ENCODE data around the gene ZNF735.
"Not testable (repeated sequence)": the region's sequence is repeated elsewhere in the genome, so short reads cannot be mapped to it uniquely, and the experiment has no call there.

ZNF735 gene

DNA sequence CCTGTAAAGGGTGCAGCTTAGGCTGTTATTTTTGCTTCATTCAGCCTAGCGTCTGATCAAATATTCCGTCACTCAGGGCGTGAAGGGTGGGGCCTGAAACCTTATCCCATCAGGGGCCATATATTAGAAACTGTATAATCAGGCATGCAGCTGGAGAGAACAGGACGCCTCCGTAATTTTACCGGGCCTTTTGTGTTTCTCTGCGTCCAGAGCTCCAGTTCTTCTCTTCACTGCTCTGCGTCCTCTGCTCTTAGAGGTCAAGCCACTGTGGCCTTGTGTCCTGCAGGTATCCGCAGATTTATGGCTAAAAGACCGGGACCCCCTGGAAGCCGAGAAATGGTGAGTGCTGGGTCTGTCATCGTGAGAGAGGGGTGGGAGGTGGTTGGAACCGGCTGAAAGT, at the start of gene ZNF735:
TSS of gene ZNF735 (plus strand) at position 301 of the 400 bp plus-strand sequence. CDS start at position 301, 0 bp downstream.
- no peak for DNase-seq

DNA sequence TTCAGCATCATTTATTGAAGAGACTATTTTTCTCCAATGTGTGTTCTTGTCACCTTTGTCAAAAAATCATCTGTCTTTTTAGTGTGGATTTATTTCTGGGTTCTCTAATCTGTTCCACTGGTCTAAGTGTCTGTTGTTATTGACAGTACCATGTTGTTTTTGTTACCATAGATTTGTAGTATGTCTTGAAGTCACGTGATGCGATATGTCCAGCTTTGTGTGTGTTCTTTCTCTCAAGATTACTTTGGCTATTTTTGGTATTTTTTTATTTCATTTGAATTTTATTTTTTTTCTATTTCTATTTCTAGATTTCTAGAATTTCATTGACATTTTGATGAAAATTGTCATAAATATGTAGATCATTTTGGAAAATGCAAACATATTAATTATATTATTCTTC, 36.0 kb upstream of the ZNF735 start:
- not testable (repeated sequence) for DNase-seq

DNA sequence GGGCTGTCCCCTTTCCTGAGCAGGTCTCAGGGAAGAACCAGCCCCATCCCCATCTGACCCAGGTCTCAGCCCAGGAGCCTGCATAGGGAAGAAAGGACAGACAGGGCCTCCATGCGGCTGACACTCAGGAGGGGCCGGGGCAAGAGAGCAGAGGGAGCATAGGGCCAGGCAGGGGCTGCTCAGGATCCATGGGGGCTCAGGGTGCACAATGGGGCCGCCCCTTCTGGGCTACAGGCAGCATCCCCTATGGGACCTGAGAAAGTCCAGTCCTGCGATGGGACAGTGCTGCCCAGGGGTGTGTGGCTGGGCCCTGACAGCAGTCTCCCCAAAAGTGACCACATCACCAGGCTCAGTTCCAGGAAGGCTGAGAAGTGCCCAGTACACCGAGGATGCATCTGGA, 32.7 kb upstream of the ZNF735 start:
- no peak for DNase-seq

DNA sequence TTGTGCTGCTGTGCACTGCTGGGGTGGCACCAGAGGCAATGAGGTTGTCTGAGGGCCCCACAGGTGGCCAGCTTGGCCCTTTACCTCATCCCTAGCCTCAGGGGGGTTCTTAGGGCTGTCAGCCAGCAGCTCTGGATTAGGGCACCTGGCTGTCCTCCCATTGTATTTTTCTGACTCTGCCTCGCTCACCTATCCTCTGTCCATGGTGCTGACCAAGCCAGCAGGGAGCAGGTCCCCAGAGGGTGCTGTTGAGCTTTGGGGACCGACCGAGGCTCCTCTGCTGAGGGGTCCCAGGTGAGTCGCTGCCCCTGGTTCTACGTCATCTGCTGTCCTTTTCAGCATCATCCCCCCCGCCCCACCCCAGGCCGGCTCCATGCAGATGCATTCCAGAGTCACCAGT, 32.1 kb upstream of the ZNF735 start:
- DNase-seq, result no peak

DNA sequence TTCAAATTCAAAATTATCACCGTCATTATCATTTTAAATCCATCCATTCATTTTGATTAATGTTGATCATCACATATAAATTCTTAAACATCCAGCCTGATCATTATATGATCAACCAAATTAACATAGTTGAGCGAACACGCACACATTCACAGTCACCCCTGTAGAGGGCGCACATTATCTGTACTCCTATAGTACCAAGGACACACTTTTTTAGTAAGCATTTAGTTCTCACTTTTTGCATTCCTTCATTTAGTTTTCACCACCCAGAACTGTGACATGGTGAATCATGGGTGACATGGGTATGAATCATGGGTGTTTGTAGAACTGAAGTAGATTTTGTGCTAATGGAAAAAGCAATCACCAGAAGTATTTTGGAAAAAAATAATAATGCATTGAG, 26.0 kb upstream of the ZNF735 start:
- peak; percentile 2 to 5 for DNase-seq

DNA sequence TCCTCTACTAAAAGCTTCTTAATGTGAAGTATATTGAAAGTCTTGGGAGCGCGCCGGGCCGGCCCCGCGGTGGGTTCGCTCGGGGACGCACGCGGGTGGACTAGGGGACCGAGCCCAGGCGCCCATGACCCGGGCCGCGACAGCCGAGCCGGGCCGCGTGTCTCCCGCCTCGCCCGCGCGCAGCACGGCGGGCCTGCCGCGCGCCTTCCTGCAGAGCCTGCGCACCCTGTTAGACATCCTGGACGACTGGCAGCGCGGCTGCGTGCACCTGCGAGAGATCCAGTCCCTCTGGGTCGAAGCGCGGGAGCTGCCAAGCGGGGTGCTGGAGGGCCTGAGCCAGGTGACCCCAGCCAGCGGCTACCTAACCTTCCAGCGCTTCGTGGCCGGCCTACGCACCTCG, 25.4 kb upstream of the ZNF735 start:
- no peak for DNase-seq

DNA sequence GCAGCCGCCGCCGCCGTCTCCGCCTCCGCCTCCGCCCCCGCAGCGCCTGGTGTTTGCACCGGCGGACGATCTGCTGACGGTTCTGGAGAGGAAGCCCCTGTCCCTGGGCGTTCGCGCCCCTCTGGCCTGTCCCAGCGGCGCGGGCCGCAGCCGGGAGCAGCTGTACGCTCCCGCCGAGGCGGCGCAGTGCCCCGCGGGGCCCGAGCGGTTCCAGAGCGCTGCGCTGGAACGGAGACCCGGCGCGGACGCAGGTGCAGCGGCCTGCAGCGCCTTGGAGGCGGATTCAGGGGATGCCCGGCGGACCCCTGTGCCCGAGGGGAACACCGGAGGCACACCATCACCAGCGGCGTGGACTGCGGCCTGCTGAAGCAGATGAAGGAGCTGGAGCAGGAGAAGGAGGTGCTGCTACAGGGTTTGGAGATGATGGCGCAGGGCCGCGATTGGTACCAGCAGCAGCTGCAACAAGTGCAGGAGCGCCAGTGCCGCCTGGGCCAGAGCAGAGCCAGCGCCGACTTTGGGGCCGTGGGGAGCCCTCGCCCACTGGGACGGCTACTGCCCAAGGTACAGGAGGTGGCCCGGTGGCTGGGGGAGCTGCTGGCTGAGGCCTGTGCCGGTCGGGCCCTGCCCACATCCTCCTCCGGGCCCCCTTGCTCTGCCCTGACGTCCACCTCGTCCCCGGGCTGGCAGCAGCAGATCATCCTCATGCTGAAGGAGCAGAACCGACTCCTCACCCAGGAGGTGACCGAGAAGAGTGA, 24.8 kb upstream of the ZNF735 start:
- no peak for DNase-seq

DNA sequence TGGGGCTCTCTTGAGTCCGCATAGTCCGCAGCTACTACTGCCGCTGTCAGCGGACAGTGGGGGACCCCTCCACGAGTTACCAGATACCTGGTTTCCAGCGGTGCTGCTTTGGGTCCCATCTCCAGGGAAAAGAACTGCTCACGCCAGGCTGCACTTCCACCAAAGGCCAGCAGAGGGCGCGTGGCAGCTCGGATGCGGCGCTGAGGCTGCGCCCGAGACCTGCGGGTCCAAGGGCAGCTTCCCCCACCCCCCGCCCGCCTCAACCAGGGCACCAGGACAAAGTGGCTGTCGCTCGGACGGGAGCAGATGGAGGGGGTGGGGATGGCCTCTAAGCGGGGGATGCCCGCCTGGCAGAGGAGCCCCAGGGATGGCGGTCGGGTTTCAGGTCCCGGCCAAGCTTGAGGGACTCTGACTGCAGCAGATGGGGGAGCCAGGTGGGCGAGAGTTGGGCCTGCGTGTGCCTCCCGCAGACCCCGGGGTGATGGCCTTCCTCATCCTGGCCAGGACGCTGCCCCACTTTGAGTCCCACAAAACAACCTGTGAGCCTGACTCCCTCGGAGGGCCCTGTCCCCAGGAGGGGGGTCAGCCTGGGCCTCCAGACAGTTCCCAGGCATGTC, 23.8 kb upstream of the ZNF735 start:
- DNase-seq, result no peak

DNA sequence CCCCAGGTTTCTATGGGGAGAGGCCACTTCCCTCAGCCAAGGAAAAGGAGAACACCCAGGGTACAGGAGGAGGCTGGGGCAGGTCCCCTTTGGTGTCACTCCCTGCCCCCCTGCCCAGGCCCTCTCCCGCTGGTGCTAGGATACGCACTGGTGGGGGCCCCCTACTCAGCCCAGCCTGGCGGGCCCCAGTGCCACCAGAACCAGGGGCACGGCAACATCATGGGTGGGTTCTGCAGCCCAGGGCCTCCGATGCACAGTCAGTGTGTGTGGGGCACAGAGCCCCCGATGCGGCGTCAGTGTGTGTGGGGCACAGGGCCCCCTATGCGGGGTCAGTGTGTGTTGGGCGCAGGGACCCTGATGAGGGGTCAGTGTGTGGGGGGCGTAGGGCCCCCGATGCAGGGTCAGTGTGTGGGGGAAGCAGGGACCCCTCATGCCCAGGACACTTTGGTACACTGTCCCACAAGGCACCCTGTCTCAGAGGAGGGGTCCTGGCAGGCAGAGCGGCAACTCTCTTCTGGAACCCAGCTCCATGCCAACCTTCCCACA, 23.1 kb upstream of the ZNF735 start:
- no peak for DNase-seq

DNA sequence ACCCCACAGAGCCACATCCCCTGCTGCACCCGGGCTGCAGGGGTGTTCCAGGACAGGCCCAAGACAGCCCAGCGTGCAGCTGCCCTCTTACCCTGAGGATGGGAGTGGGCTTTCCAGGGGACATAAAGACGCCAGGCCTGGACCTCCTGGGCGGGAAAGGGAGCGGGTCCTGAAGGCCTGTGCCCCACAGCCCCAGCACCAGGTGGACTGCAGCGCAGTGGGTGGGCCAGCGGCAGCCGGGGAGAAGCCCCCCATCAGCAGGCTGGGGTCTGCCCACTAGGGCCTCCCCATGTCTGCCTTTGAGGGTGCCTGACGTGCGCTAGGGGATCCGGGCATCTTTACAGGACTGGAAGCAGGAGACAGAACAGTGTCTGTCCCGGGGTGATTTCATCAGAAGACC, 22.6 kb upstream of the ZNF735 start:
- no peak for DNase-seq

DNA sequence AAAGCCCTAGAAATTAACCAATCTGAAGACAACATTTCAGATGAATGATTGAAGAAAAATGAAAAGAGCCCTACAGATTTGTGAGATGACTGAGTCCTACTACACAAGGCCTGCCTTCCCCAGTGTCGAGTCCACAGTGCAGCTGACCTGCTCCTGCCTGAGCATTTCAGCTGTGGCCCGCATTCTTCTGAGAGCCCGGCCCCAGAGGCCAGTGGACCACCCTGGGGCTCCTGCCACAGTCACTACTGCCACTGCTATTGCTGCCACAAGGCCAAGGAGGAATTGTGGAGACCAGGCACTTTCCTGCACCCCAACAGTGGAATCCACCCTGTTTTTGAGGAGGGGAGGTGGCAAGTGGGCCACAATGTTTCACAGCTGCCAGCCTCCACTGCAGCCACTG, 19.6 kb upstream of the ZNF735 start:
- no peak for DNase-seq

DNA sequence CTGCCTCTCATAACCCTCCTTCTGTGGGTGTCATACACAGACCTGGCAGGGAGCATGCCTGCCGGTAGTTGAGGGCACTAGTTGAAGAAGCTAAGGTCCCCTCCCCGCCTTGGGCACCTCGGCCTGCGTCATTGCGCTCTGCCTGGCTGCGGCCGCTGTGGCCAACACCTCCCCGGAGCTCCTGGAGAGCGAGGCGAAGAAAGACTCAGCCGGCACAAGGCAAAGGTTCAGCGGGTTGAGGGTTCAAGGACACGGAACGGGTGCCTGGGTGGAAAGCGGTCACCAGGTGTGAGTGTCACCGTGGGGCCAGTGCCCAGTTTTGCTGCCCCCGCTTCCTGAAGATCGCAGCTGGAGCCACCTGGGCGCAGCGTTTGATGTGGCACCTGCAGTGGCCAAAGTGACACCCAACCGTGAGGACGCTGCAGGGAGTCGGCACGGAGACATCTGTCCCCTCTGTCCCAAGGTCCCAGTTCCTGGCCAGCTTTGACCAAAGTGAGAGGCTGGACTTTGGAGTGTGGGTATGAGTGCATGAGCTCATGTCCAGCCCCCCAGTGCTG, 14.8 kb upstream of the ZNF735 start:
- no peak for DNase-seq

DNA sequence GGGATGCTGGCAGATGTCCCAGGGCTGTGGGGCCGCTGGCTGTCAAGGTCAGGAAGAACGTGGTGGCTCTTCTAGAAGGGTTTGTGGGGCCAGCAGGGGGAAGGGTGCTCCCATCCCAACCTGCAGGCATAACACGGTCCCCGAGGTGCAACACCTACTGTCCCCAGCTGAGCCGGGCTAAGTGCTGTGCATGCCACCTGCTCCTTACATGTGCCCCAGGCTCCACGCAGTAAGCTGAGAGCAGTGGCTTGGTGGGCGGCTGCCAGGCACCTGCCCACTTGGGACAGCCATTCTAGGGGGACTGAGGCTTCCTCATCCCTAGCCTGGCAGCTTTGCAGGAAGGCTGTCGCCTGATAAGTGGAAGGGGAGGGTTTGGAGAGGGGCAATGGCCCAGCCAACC, 14.2 kb upstream of the ZNF735 start:
- no peak for DNase-seq

DNA sequence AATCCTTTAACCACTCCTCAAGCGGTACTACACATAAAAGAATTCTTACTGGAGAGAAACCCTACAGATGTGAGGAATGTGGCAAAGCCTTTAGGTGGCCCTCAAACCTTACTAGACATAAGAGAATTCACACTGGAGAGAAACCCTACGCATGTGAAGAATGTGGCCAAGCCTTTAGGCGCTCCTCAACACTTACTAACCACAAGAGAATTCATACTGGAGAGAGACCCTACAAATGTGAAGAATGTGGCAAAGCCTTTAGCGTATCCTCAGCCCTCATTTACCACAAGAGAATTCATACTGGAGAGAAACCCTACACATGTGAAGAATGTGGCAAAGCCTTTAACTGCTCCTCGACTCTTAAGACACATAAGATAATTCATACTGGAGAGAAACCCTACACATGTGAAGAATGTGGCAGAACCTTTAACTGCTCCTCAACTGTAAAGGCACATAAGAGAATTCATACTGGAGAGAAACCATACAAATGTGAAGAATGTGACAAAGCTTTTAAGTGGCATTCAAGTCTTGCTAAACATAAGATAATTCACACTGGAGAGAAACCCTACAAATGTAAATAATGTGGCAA, 12.8 kb downstream of the ZNF735 start:
- DNase-seq, result not testable (repeated sequence)

DNA sequence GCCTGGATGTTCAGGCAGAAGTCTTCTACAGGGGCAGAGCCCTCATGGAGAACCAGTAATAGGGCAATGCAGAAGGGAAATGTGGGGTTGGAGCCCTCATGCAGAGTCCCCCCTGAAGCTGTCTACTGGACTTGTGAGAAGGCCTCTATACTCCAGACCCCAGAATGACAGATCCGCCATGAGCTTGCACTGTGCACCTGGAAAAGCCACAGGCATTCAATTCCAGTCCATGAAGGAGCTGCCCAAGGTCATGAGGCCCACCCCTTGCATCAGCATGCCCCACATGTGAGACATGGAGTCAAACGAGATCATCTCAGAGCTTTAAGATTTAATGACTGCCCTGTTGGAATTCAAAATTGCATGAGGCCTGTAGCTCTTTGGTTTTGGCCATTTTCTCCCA, 16.4 kb downstream of the ZNF735 start:
- no peak for DNase-seq

DNA sequence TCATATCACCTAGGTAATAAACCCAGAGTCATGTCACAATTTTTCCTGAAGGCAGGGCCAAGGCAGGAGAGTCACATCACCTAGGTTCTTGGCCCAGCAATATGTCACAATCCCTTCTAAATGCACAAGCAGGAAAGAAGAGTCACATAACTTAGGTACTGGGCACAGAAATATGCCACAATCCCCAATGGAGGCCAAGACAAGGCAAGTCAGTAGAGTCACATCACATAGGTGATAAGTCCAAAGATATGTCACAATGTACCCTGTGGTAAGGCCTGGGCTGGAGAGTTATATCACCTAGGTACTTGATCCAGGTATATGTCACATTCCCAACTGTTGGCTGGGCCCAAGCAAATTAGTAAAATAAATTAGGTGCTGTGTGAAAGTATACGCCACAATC, 21.2 kb downstream of the ZNF735 start, which contains the start of gene ZNF679:
TSS of gene ZNF679 (plus strand) at position 301 of the 400 bp plus-strand sequence. CDS start 20,644 bp downstream, outside the sequence.
- DNase-seq, result not testable (repeated sequence)

DNA sequence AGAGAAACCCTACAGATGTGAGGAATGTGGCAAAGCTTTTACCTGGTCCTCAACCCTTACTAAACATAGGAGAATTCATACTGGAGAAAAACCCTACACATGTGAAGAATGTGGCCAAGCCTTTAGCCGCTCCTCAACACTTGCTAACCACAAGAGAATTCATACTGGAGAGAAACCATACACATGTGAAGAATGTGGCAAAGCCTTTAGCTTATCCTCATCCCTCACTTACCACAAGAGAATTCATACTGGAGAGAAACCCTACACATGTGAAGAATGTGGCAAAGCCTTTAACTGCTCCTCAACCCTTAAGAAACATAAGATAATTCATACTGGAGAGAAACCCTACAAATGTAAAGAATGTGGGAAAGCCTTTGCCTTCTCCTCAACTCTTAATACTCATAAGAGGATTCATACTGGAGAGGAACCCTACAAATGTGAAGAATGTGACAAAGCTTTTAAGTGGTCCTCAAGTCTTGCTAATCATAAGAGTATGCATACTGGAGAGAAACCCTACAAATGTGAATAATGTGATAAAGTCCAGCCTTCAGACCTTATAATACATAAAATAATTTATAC, 59.4 kb downstream of the ZNF735 start:
- no peak for DNase-seq
